ENCODE data around the gene ELF3. TPM values are rescaled to one million over a fixed set of nuclear protein-coding genes. Genes with fewer than 3 reads are reported as not detected.

ELF3 gene
- total and polyA plus RNA-seq, 2 of the 13 experiments (the other 11 are each of a cell fraction or from before 2014, with no cell fraction given) = 11.5 to 55.1 TPM

- TF ChIP-seq ZUFSP (CRISPR knock-in tag; IDR thresholded peaks at IDR 0.05; ENCODE audit: borderline replicate concordance) (no peak), ISL2 (CRISPR knock-in tag; IDR thresholded peaks at IDR 0.05) (0 out of 2 replicates have a peak, but pooled peaks have one; percentile 28), ZGPAT (CRISPR knock-in tag; IDR thresholded peaks at IDR 0.05) (peak; percentile 65; the same call in 1 of the 2 replicates), SMARCE1 (IDR thresholded peaks at IDR 0.05; ENCODE audit: borderline replicate concordance) (no peak), NR2F2 (IDR thresholded peaks at IDR 0.05; ENCODE audit: borderline replicate concordance, low read depth) (no peak), ZBTB10 (CRISPR knock-in tag; IDR thresholded peaks at IDR 0.05; ENCODE audit: borderline replicate concordance) (peak; percentile 95), ASH2L (IDR thresholded peaks at IDR 0.05; ENCODE audit: insufficient read length, low read depth, low read length) (peak; percentile 25), CREM (IDR thresholded peaks at IDR 0.05) (peak; percentile 79), CREM (CRISPR knock-in tag; IDR thresholded peaks at IDR 0.05) (no peak), FOXO4 (CRISPR knock-in tag; conservative IDR thresholded peaks at IDR 0.05) (no peak), ZNF83 (CRISPR knock-in tag; IDR thresholded peaks at IDR 0.05; ENCODE audit: borderline replicate concordance) (no peak), JUND (CRISPR knock-in tag; IDR thresholded peaks at IDR 0.05) (peak; percentile 84), HOMEZ (CRISPR knock-in tag; IDR thresholded peaks at IDR 0.05; ENCODE audit: low read depth) (peak; percentile 35; the same call in 1 of the 2 replicates), USF2 (IDR thresholded peaks at IDR 0.05; ENCODE audit: low read depth, low read length) (no peak), USF2 (CRISPR knock-in tag; IDR thresholded peaks at IDR 0.05; ENCODE audit: borderline replicate concordance) (no peak), TGIF2 (CRISPR knock-in tag; IDR thresholded peaks at IDR 0.05) (no peak), ZNF460 (CRISPR knock-in tag; IDR thresholded peaks at IDR 0.05; ENCODE audit: borderline replicate concordance) (no peak), SETDB1 (CRISPR knock-in tag; IDR thresholded peaks at IDR 0.05; ENCODE audit: borderline replicate concordance) (no peak)
Observed at GRCh38 chr1:202034683-202035462, 24.5 kb downstream of the ELF3 start (continued).
